Pons (tissue), 1 donor: ENCODE results near the gene KCNS3.

Experiments
- DNase-seq: peaks from one replicate; pipeline ENCODE4 v3.0.0-alpha.2; 2016; ENCODE audit warnings: low spot score

KCNS3 gene

DNA sequence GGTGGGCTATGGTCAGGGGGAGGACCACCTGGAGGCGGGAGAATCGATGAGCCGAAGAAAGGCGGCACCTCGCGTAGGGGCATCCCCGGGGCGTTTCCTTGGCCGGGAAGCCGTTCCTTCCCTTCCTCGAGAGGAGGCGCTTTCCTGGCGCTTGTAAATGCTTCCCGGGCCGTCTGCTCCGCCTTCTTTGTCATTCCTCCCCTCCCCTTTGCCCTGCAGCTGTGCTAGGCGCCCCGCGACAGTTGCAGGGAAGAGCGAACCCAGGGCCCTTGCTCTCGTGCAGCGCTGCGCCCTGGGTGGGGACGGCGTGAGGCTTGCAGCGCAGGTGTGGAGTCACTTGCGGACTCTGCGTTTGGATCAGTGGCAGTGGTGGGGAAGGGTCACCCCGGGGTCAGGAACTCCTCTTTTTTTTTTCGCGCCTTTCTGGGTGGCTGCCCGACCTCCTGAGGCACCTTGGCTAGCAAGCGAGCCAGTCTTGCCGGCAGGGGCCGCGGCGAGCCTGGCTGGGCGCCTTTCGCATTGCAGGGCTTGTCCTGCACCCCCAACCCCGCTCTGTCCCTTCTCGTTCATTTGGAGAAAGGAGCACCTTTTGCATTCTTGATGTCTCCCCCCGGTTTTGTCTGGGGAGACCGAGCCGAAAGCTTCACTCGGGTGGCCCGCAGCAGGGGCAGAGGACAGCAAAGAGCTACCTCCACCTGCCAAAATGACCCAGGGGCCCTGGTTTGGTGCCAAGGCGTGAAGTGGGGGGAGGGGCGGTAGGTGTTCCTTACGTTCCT is 858 bp downstream of the KCNS3 start:
- peak; percentile 40 for DNase-seq

- DNase-seq, result peak; percentile 6
These were observed 1.4 kb downstream of the KCNS3 start for GRCh38 chr2:17879913-17880274.

DNA sequence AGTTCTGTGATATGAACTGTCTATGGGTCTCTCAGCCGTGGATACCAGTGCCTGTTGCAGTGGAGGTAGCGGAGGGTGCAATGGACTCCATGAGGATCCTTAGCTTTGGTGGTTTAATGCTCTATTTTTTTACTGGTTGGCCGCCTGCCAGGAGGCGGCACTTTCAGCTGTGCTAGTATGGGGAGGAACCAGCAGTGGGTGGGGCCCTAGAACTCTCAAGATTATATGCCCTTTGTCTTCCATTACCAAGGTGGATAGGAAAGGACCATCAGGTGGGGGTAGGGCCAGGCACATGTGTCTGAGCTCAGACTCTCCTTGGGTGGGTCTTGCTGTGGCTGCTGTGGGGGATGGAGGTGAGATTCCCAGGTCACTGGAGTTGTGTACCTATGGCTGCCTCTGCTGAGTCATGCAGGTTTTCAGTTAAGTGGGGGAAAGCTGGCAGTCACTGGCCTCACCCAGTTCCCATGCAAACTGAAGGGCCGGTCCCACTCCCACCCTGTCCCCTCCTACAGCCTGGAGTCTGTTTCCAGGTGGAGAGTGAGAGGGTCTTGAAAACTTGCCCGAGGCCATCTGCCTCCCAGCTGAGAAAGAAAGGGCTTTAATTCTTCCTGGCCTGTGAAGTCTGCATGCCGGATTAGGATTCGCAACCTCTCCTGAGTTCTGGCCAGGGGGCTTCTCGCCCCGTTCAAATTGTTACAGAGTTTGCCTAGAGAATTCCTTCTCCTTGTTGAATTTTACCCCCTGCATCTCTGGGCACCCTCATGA is 14.5 kb downstream of the KCNS3 start:
- DNase-seq, result no peak

- DNase-seq, result no peak
These were observed 15.5 kb downstream of the KCNS3 start for GRCh38 chr2:17894005-17894404.

DNA sequence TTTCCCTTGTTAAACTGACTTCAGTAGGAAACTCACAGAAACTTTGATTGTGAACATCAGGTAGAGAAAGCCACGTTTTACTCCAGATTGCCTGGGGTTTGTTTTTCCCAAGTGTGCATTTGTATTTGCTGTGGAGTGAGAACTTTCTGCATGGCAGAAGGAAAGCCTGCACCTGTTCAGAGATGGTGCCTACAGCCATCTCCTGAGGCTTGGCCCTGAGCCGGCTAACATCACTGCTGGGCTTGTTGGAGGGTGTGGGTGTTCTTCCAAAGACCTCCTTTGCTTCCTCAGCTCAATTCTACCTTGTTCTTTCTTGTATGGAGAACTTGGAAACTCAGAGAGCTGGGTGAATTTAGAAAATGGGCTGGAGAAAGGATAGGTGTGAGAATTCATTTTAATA is 16.1 kb downstream of the KCNS3 start:
- DNase-seq, result no peak

DNA sequence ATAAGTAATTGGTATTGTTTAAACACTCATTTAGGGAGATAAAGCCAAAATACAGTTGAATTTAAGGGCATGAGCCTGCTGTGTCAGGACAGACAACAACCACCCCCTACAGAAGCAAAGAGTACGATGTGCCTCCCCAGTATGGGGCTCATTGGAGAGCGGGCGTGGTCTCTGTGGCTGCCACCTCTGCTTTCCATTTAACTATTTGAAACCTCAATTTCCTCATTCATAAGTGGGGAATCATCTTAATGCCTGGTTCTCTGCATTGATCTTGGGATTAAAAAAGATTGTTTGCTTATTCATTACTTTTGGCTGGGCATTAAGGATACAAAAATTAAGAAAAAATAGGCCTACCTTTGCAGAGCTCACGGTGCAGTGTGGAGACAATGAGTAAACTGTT is 21.4 kb downstream of the KCNS3 start:
- DNase-seq, result no peak

DNA sequence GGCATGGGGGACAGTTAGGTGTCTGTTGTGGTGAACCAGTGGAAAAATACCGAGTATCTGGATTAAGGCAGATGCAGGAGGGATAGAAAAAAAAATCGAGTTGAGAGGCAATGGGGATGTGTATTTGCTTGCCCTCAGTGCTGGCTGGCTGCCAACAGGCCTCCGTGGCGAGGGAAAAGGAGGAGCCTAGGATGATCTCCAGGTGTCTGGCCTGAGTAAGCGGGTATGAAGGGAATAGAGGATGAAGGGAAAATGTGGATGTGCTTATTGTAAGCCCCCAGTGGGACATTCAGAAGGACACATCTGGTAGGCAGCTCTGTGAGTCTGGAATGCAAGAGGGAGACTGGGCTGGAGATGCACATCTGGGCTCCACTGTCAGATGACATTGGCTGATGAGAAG is 22.8 kb downstream of the KCNS3 start:
- DNase-seq, result no peak

- no peak for DNase-seq
These were observed 32.5 kb downstream of the KCNS3 start for GRCh38 chr2:17910980-17911379.

GRCh38 chr2:17911491-17912260 is 33.2 kb downstream of the KCNS3 start:
- DNase-seq, result no peak

- peak; percentile 66 for DNase-seq
These were observed 33.8 kb downstream of the KCNS3 start for GRCh38 chr2:17912266-17912691.

DNA sequence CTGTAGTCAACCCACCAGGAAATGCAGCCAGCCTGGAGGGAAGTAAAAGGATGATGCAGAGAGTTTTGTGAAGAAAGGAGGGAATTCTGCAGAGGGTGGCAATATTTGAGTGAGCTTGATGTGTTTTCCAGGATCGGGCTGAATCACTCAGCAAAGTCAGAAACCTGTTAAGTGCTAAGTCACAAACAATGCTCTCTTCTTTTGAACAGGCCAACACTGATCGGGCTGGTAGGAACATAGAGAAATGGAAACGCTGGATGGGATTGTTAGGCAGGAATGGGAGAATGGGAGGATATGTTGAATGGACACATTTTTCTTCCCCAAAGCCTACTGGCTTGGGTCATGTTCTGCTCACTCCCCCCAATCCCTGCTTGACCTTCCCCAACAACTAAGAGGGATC is 36.6 kb downstream of the KCNS3 start:
- peak; percentile 76 for DNase-seq

DNA sequence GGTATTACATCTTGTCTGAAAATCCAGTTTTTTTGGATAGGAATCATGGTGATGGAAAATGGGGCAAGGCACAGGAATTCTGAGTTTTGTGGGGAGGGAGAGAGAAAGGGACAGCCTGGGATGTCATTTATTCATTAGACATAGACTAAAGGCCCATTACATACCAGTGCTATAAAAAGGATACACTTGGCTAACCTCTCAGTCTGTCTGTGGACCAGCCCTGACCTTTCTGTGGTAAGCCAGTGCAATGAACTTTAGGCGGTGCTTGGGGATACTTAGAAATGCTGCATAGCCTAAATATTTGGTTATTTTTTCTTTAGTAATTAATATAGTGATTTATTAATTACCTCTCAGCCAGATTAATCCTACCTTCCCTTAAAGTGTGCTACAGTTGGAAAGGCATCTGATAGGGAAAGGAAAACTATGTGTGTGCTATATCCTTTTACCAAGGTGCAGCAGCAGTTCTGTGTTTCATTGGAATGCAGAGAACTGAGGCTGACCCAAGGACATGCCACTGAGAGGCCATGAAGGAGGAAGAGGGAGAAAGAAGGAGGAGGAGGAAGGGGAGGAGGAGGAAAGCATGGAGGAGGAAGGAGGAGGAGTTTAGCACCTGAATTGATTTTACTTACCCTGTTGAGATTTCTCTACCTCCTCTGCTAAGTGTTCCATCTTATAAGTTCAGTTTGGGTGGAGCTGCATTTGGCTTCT is 37.5 kb downstream of the KCNS3 start:
- no peak for DNase-seq

- no peak for DNase-seq
These were observed 38.1 kb downstream of the KCNS3 start for GRCh38 chr2:17916584-17916983.

DNA sequence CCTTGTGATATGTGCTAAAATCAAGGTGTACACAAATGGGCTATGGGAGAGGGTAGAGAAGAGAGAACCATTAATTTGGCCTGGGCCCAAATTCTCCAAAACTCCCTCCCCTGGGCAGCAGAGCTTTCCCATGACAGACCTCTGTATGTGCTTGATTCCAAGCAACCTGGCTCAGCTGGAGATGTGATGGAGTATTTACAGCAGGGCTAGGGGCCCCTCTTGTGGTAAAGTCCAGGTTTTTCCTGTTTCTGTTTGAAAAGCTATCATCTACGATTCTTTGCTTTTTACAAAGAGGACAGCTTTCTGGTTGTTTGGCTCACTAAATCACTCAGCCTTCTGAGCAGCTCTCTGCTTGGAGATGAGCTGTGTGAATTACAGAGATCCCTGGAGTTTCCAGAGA is 40.3 kb downstream of the KCNS3 start:
- peak; percentile 53 for DNase-seq

DNA sequence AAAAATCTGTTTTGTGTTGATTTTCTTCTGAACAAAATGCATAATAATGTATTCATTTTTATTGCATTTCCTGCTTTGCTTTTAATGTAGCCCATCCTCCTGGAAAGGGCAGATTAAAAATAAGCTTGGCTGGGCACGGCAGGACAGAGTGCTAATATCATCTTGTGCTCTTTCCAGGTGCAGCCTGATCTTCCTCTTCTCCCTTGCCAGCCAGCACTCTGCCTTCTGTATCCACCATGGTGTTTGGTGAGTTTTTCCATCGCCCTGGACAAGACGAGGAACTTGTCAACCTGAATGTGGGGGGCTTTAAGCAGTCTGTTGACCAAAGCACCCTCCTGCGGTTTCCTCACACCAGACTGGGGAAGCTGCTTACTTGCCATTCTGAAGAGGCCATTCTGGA is 52.3 kb downstream of the KCNS3 start:
- no peak for DNase-seq

GRCh38 chr2:17933256-17933655 is 54.8 kb downstream of the KCNS3 start:
- no peak for DNase-seq

DNA sequence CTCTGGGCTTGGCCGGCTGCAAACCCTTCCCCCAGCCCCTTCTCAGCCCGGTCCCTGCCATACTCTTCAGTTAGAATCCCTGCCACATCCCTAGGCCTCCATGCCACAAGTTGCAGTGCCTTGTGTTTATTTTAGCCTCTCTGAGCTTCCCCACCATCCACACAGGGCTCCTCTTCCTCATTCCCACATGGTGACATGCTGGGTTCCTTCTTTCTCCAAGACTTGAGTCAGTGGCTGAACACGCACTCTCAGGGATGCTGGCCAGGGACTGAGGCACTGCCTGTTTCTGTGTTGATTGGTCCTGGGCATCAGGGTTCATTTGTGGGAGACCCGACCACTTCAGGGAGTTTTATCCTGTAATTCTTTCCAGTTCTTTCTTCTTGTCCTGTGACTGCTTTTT is 56.3 kb downstream of the KCNS3 start:
- no peak for DNase-seq

GRCh38 chr2:17935242-17935885 is 56.9 kb downstream of the KCNS3 start:
- DNase-seq, result no peak

GRCh38 chr2:17936599-17936998 is 58.1 kb downstream of the KCNS3 start:
- no peak for DNase-seq

DNA sequence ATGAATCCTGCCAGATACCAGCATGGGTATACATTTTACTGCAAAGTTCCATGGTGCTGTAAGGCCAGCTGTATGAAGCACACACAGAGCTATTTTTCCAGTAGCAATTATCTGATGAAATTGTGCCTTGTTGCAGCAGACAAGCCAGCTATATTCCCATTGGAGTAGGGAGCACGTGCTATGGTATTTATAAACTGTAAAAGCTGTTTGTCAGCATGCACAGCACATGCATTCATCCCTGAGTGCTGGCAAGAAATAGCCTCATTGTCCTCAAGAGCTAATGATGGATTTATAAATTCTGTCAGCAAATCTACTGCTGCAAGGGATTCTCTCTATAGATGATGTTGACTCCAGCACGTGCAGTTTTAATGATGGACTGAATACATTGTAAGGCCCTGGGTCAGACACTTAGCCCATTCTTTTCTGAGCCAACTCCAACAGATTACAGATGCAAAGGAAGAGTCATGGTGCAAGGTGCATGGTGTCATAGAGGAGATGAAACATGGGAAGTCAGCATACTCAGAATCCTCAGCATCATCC is 61.7 kb downstream of the KCNS3 start:
- DNase-seq, result no peak

DNA sequence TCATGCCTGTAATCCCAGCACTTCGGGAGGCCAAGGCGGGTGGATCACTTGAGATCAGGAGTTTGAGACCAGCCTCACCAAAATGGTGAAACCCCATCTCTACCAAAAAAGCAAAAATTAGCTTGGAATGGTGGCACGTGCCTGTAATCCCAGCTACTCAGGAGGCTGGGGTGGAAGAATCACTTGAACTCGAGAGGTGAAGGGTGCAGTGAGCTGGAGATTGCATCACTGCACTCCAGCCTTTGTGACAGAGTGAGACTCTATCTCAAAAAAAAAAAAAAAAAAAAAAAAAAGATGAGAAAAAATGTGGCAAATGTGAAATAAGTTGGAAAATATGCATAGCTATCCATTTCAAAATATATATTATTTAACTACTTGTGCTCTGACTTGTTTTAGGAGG is 65.0 kb downstream of the KCNS3 start:
- no peak for DNase-seq
